ENCODE data around the gene KCNH3. TPM values are rescaled to one million over a fixed set of nuclear protein-coding genes. Genes with fewer than 3 reads are reported as not detected.

Gene KCNH3
- total and polyA plus RNA-seq, 2 donors from 2014 or later = 1.4 to 2.8 TPM

DNA sequence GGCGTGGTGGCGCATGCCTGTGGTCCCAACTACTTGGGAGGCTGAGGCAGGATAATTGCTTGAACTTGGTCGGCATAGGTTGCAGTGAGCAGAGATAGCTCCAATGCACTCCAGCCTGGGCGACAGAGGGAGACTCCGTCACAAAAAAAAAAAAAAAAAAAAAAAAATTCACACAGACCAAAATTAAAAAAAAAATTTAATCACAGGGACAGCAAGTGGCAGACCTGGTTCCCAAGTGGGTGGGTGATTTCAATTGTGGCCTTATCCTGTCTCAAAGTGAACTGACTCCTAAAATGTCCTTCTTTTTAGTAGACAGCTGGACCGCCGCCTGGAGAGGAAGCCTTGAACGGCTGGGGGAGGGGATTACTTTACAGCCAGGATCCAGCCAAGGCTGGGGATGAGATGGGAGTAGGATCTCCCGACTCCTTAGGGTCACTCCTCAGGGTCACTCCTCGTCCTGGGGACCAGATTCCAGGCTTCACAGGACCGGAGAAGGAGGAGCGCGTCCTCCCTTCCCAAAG lies 1.5 kb upstream of the KCNH3 start:
- Histone ChIP-seq H3K27me3 (ENCODE audit: control insufficient read depth, insufficient read depth, low read length) (peaks cover 5% of the 10 kb centered on the region), H3K9me3 (ENCODE audit: control insufficient read depth in 2 of 3, insufficient read depth in 1 of 3, low read length in 3 of 3) (no peaks in the 10 kb centered on the region), H3K9ac (ENCODE audit: low read length in 3 of 3) (peak overlapping the region in 1 of 3 donors; percentile 10), H3K36me3 (ENCODE audit: control insufficient read depth in 2 of 3, insufficient read depth in 3 of 3, low read length in 3 of 3) (no peaks in the 10 kb centered on the region), H3K27ac (ENCODE audit: low read depth in 2 of 2, low read length in 2 of 2) (no peak overlapping the region), H3K4me1 (ENCODE audit: control insufficient read depth in 2 of 3, insufficient read depth in 2 of 3, low read depth in 1 of 3, low read length in 3 of 3) (peaks cover 0 to 15% (median 0%) of the 10 kb centered on the region in 3 donors), H3K4me3 (ENCODE audit: low read length in 3 of 3) (peak overlapping the region in 2 of 3 donors; percentile 39 to 48)
- intact Hi-C loops (cut with DNase I) = no loop called here
- peak in 1 of 5 donors; percentile 52 for DNase-seq
- FAIRE-seq = no peak
- TF ChIP-seq, protein P1, sequence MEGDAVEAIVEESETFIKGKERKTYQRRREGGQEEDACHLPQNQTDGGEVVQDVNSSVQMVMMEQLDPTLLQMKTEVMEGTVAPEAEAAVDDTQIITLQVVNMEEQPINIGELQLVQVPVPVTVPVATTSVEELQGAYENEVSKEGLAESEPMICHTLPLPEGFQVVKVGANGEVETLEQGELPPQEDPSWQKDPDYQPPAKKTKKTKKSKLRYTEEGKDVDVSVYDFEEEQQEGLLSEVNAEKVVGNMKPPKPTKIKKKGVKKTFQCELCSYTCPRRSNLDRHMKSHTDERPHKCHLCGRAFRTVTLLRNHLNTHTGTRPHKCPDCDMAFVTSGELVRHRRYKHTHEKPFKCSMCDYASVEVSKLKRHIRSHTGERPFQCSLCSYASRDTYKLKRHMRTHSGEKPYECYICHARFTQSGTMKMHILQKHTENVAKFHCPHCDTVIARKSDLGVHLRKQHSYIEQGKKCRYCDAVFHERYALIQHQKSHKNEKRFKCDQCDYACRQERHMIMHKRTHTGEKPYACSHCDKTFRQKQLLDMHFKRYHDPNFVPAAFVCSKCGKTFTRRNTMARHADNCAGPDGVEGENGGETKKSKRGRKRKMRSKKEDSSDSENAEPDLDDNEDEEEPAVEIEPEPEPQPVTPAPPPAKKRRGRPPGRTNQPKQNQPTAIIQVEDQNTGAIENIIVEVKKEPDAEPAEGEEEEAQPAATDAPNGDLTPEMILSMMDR (IDR thresholded peaks at IDR 0.05; ENCODE audit: borderline replicate concordance, extremely low read depth, insufficient read depth) = no peak

DNA sequence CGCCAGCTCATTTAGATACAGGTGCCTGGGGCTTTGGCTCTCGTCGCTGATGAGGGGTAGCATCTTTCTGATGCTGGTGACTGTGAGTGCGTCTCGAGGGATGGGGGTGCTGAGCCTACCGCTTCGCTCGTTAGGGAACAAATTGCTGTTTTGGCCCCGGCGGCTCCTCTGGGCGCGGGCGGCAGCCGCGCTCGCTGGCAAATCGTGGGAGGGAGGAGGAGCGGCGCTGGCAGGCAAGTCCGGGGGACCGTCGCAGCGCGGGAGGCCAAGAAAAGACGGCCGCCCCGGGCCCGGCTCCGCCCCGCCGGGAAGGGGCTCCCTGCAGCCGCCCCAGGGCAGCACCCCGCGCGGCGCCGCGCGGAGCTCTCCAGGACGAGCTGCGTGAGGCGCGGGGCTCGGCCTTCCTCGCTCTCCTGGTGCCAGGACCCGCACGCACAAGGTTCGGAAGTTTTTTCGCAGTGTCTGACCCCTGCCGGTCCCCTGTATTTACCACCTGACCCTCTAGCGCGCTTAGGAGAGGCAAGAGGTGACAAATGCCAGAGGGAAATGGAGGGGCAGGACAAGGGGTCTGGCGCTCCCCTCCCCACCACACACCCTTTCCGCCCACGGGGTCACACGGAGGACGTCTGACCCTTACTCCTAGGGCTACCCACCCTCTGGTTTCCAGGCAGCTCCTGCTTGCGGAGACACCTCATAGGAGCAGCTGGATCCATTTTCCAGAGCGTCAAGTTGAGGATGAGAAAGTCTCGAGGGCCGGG lies 899 bp upstream of the KCNH3 start:
- peak overlapping the region in 2 of 3 donors; percentile 39 to 48 for H3K4me3 ChIP-seq (ENCODE audit: low read length in 3 of 3)
- peaks cover 0 to 15% (median 0%) of the 10 kb centered on the region in 3 donors for H3K4me1 ChIP-seq (ENCODE audit: control insufficient read depth in 2 of 3, insufficient read depth in 2 of 3, low read depth in 1 of 3, low read length in 3 of 3)
- H3K9me3 ChIP-seq (ENCODE audit: control insufficient read depth in 2 of 3, insufficient read depth in 1 of 3, low read length in 3 of 3) = no peaks in the 10 kb centered on the region
- peaks cover 5% of the 10 kb centered on the region for H3K27me3 ChIP-seq (ENCODE audit: control insufficient read depth, insufficient read depth, low read length)
- H3K9ac ChIP-seq (ENCODE audit: low read length in 3 of 3) = peak overlapping the region in 1 of 3 donors; percentile 10
- intact Hi-C loops (cut with DNase I) = no loop called here
- no peak for DNase-seq
- TF ChIP-seq, protein P1 (IDR thresholded peaks at IDR 0.05; ENCODE audit: borderline replicate concordance, extremely low read depth, insufficient read depth) = no peak
- FAIRE-seq = no peak
- H3K27ac ChIP-seq (ENCODE audit: low read depth in 2 of 2, low read length in 2 of 2) = no peak overlapping the region
- H3K36me3 ChIP-seq (ENCODE audit: control insufficient read depth in 2 of 3, insufficient read depth in 3 of 3, low read length in 3 of 3) = no peaks in the 10 kb centered on the region

DNA sequence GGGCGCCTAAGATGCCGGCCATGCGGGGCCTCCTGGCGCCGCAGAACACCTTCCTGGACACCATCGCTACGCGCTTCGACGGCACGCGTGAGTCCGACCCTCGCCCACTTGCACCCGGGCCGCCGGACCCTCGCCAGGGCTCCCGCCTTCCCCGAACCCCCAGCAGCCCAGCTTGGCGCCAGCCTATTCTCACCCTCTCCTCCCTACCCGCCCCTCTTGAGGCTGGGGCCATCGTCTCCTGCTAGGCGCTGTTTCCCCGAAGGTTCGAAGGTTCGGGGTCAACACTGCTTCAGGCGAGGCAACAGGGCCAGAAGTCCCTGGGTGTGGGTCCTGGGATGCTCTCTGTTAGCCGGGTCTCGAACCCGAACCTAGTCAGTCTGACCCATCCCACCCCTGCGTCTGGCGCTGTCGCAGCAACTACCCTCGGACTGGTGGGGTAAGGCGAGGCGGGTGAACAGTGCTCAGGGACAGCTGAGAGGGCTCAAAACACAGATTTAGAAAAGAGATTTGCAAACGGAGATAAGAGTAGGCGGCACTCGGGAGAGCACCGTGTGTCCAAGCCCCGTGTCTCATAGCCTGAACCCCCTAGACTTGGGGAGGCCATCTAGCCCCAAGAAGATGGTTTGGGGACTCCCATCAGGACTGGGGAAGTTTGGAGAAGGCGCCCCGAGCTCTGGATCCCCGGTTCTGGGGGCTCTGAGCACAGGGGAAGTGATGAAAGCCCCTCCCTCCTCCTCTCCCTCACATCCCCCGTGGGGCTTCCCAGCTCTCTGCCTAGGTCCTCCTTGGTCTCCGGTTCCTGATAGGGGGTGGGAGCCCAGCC lies 787 bp downstream of the KCNH3 start:
- no peak for FAIRE-seq
- TF ChIP-seq, protein P1 (IDR thresholded peaks at IDR 0.05; ENCODE audit: borderline replicate concordance, extremely low read depth, insufficient read depth) = no peak
- Histone ChIP-seq H3K9ac (ENCODE audit: low read length in 3 of 3) (no peak overlapping the region), H3K27ac (ENCODE audit: low read depth in 2 of 2, low read length in 2 of 2) (no peak overlapping the region), H3K4me3 (ENCODE audit: low read length in 3 of 3) (no peak overlapping the region), H3K4me1 (ENCODE audit: control insufficient read depth in 2 of 3, insufficient read depth in 2 of 3, low read depth in 1 of 3, low read length in 3 of 3) (peaks cover 0 to 15% (median 0%) of the 10 kb centered on the region in 3 donors), H3K27me3 (ENCODE audit: control insufficient read depth, insufficient read depth, low read length) (peaks cover 7% of the 10 kb centered on the region), H3K36me3 (ENCODE audit: control insufficient read depth in 2 of 3, insufficient read depth in 3 of 3, low read length in 3 of 3) (no peaks in the 10 kb centered on the region), H3K9me3 (ENCODE audit: control insufficient read depth in 2 of 3, insufficient read depth in 1 of 3, low read length in 3 of 3) (no peaks in the 10 kb centered on the region)
- DNase-seq = no peak
- intact Hi-C loops (cut with DNase I) = no loop called here

All from kidney (tissue), 14 donors.